H1 (cell line): ENCODE results near the gene NT5C1A. TPM values are rescaled to one million over a fixed set of nuclear protein-coding genes. Genes with fewer than 3 reads are reported as not detected.

Experiments
- CTCF ChIA-PET: fragments of 300-600 bp; sonication (Branson Sonifier 250); formaldehyde crosslinking; loops from one replicate; lab custom pipeline; 2021; ENCODE audit not compliant: partially characterized antibody; lab: Charles Lee
- POLR2A ChIA-PET: fragments of 300-600 bp; sonication (Branson Sonifier 250); formaldehyde crosslinking; loops from one replicate; lab custom pipeline; 2021; ENCODE audit warnings: inconsistent platforms; ENCODE audit not compliant: partially characterized antibody; lab: Charles Lee
- DNase-seq, 2 experiments: peaks; one replicate each; pipeline versions ENCODE4 v3.0.0 to v3.0.0-alpha.2; 2010 to 2022; ENCODE audit warnings: low spot score in 2 of 2, low read depth in 1 of 2, mixed read lengths in 1 of 2
- FAIRE-seq: peaks from 2 replicates; lab custom pipeline; 2011; peaks lifted over from hg19 to GRCh38; lab: Jason Lieb, UNC
- H2AFZ ChIP-seq: 2 replicates; pipeline ENCODE4 v1.8.1; 2012; ENCODE audit warnings: low read length, inconsistent platforms
- H2AK5ac ChIP-seq: 2 replicates; pipeline ENCODE4 v1.6.1; 2013; ENCODE audit warnings: low read depth, low read length
- H2BK120ac ChIP-seq: replicated peaks from 2 replicates; pipeline ENCODE3; 2013; ENCODE audit warnings: low read depth, low read length, inconsistent platforms
- H2BK12ac ChIP-seq: 2 replicates; pipeline ENCODE4 v1.6.1; 2013; ENCODE audit warnings: low read depth, low read length
- H2BK15ac ChIP-seq: 2 replicates; pipeline ENCODE4 v1.6.1; 2013; ENCODE audit warnings: low read length
- H2BK20ac ChIP-seq: 2 replicates; pipeline ENCODE4 v1.6.1; 2013; ENCODE audit warnings: low read length
- H2BK5ac ChIP-seq: 2 replicates; pipeline ENCODE4 v1.6.1; 2013; ENCODE audit warnings: low read depth, low read length
- H3K14ac ChIP-seq: 2 replicates; pipeline ENCODE4 v1.6.1; 2013; ENCODE audit warnings: inconsistent platforms; ENCODE audit not compliant: insufficient read length
- H3K18ac ChIP-seq: 2 replicates; pipeline ENCODE4 v1.6.1; 2013; ENCODE audit warnings: low read length; ENCODE audit errors: extremely low read depth
- H3K23ac ChIP-seq: 2 replicates; pipeline ENCODE4 v1.6.1; 2013; ENCODE audit warnings: inconsistent platforms; ENCODE audit not compliant: insufficient read length
- H3K23me2 ChIP-seq: 2 replicates; pipeline ENCODE4 v1.6.1; 2013; ENCODE audit warnings: low read depth, low read length
- H3K27ac ChIP-seq: 2 replicates; pipeline ENCODE4 v1.6.1; 2011; ENCODE audit warnings: low read depth, low read length, inconsistent platforms
- H3K27me3 ChIP-seq, 4 experiments: replicated peaks in 1 of 4; 1 replicate in 1 of 4; 2 replicates in 3 of 4; pipeline versions ENCODE4 v1.6.1 to v1.8.1; 2011 to 2013; ENCODE audit warnings: low read length in 3 of 4, mild to moderate bottlenecking in 3 of 4, inconsistent platforms in 2 of 4, mixed read lengths in 2 of 4, moderate library complexity in 1 of 4; ENCODE audit not compliant: control insufficient read depth in 3 of 4, insufficient read depth in 3 of 4; ENCODE audit errors: extremely low read depth in 1 of 4
- H3K36me3 ChIP-seq, 4 experiments: 2 replicates each; pipeline versions ENCODE4 v1.6.1 to v1.8.1; 2011 to 2013; ENCODE audit warnings: mild to moderate bottlenecking in 4 of 4, low read length in 3 of 4, moderate library complexity in 2 of 4, control low read depth in 1 of 4, inconsistent platforms in 1 of 4; ENCODE audit not compliant: insufficient read depth in 4 of 4, control insufficient read depth in 2 of 4
- H3K4ac ChIP-seq: replicated peaks from 2 replicates; pipeline ENCODE3; 2013; ENCODE audit warnings: low read length, low read depth, mixed read lengths, inconsistent platforms; ENCODE audit not compliant: insufficient read length
- H3K4me1 ChIP-seq, 4 experiments: replicated peaks in 1 of 4; 1 replicate in 1 of 4; 2 replicates in 3 of 4; pipeline versions ENCODE4 v1.6.1 to v1.8.1; 2011 to 2013; ENCODE audit warnings: low read length in 3 of 4, inconsistent platforms in 2 of 4, mixed read lengths in 1 of 4; ENCODE audit not compliant: insufficient read depth in 4 of 4, control insufficient read depth in 3 of 4
- H3K4me2 ChIP-seq, 2 experiments: 2 replicates each; pipeline versions ENCODE4 v1.6.1 to v1.8.1; 2011 to 2013; ENCODE audit warnings: low read depth in 2 of 2, low read length in 2 of 2, control low read depth in 1 of 2, inconsistent platforms in 1 of 2, mild to moderate bottlenecking in 1 of 2; ENCODE audit not compliant: insufficient read depth in 1 of 2
- H3K4me3 ChIP-seq, 4 experiments: fragments of 200-600, 300-600 bp in 1 of 4; sonication (generic), shearing (Covaris generic), sonication (Bioruptor Twin) in 1 of 4; 2 replicates each; pipeline versions ENCODE4 v1.5.1 to v1.8.1; 2011 to 2016; ENCODE audit warnings: low read length in 4 of 4, low read depth in 3 of 4, control low read depth in 2 of 4, inconsistent platforms in 2 of 4, mild to moderate bottlenecking in 2 of 4, mixed read lengths in 1 of 4, moderate library complexity in 1 of 4; ENCODE audit not compliant: insufficient read depth in 2 of 4; ENCODE audit errors: extremely low read depth in 1 of 4
- H3K56ac ChIP-seq: replicated peaks from 2 replicates; pipeline ENCODE3; 2013; ENCODE audit warnings: low read depth, mild to moderate bottlenecking, mixed read lengths, low read length, inconsistent platforms; ENCODE audit not compliant: insufficient read length
- H3K79me1 ChIP-seq: 2 replicates; pipeline ENCODE4 v1.6.1; 2013; ENCODE audit warnings: low read depth, low read length, control low read depth
- H3K79me2 ChIP-seq, 2 experiments: 2 replicates each; pipeline versions ENCODE4 v1.6.1 to v1.8.1; 2012 to 2013; ENCODE audit warnings: low read length in 2 of 2, mild to moderate bottlenecking in 2 of 2, inconsistent platforms in 1 of 2; ENCODE audit not compliant: insufficient read depth in 2 of 2, control insufficient read depth in 1 of 2
- H3K9ac ChIP-seq, 4 experiments: replicated peaks in 1 of 4; 1 replicate in 1 of 4; 2 replicates in 3 of 4; pipeline versions ENCODE4 v1.6.1 to v1.8.1; 2011 to 2013; ENCODE audit warnings: low read depth in 3 of 4, low read length in 3 of 4, control low read depth in 2 of 4, mild to moderate bottlenecking in 2 of 4, moderate library complexity in 2 of 4, inconsistent platforms in 1 of 4; ENCODE audit errors: extremely low read depth in 1 of 4
- H3K9me3 ChIP-seq, 2 experiments: 2 replicates each; pipeline versions ENCODE4 v1.6.1 to v1.8.1; 2012 to 2013; ENCODE audit warnings: mild to moderate bottlenecking in 2 of 2, moderate library complexity in 2 of 2, control low read depth in 1 of 2, inconsistent platforms in 1 of 2, low read depth in 1 of 2, low read length in 1 of 2, mixed read lengths in 1 of 2; ENCODE audit not compliant: insufficient read depth in 2 of 2
- H4K20me1 ChIP-seq, 2 experiments: replicated peaks in 1 of 2; 2 replicates each; pipeline versions ENCODE3 to v1.8.1; 2011 to 2013; ENCODE audit warnings: inconsistent platforms in 2 of 2, low read length in 2 of 2, mild to moderate bottlenecking in 1 of 2; ENCODE audit not compliant: insufficient read depth in 2 of 2, control insufficient read depth in 1 of 2
- H4K5ac ChIP-seq: 2 replicates; pipeline ENCODE4 v1.6.1; 2013; ENCODE audit warnings: low read length, low read depth, mixed read lengths, inconsistent platforms; ENCODE audit not compliant: insufficient read length
- H4K8ac ChIP-seq: 2 replicates; pipeline ENCODE4 v1.8.0; 2013; ENCODE audit warnings: mild to moderate bottlenecking, moderate library complexity, low read length, inconsistent platforms; ENCODE audit not compliant: insufficient read depth; ENCODE audit errors: extremely low read depth
- H4K91ac ChIP-seq: replicated peaks from 2 replicates; pipeline ENCODE3; 2013; ENCODE audit warnings: low read length, mixed read lengths, inconsistent platforms; ENCODE audit not compliant: insufficient read length
- CBX8 ChIP-seq: fragments of 300-800, 300-1000 bp; sonication (generic); IDR thresholded peaks from 2 replicates; pipeline ENCODE4 v1.7.1; 2016; ENCODE audit warnings: low read depth, low read length, borderline replicate concordance
- CEBPB ChIP-seq: IDR thresholded peaks from 2 replicates; pipeline ENCODE4 v1.6.1; 2012; ENCODE audit warnings: low read depth, low read length
- FOSL1 ChIP-seq: IDR thresholded peaks from 2 replicates; pipeline ENCODE4 v1.6.1; 2011; ENCODE audit warnings: mild to moderate bottlenecking, low read depth, low read length, moderate library complexity; ENCODE audit not compliant: insufficient read depth
- KDM4A ChIP-seq: IDR thresholded peaks from one replicate; pipeline ENCODE4 v1.7.1; 2012; ENCODE audit warnings: low read depth, mild to moderate bottlenecking, moderate library complexity, low read length, inconsistent platforms; ENCODE audit not compliant: severe bottlenecking
- KDM5A ChIP-seq: fragments of 200-600 bp; IDR thresholded peaks from 2 replicates; pipeline ENCODE4 v1.7.1; 2012; ENCODE audit warnings: mild to moderate bottlenecking, low read length, inconsistent platforms, mixed read lengths
- POLR2AphosphoS5 ChIP-seq: IDR thresholded peaks from 2 replicates; pipeline ENCODE4 v1.6.1; 2011; ENCODE audit warnings: low read depth, low read length
- RAD21 ChIP-seq, 2 experiments: IDR thresholded peaks in 1 of 2; conservative IDR thresholded peaks in 1 of 2; 2 replicates each; pipeline ENCODE4 v1.6.1; 2011; ENCODE audit warnings: low read depth in 2 of 2, low read length in 2 of 2, improper control_type of control experiment in 1 of 2, inconsistent platforms in 1 of 2, mild to moderate bottlenecking in 1 of 2, moderate library complexity in 1 of 2
- RNF2 ChIP-seq: fragments of 200-900, 300-1000 bp; sonication (generic); IDR thresholded peaks from 2 replicates; pipeline ENCODE4 v1.7.1; 2016; ENCODE audit warnings: borderline replicate concordance, low read depth, mild to moderate bottlenecking, antibody characterized with exemption, low read length; ENCODE audit not compliant: poor library complexity, severe bottlenecking; ENCODE audit errors: missing control alignments
- SP4 ChIP-seq: IDR thresholded peaks from 2 replicates; pipeline ENCODE4 v1.6.1; 2012; ENCODE audit warnings: low read length, inconsistent platforms
- TBP ChIP-seq: IDR thresholded peaks from 2 replicates; pipeline ENCODE4 v1.6.1; 2011; ENCODE audit warnings: low read depth, low read length, improper control_type of control experiment
- WGBS, 2 experiments: shearing (Covaris generic) in 1 of 2; methylation state at CpG; one replicate each; pipeline versions ENCODE4 v1.1.6 to v1.1.7; 2013 to 2015; ENCODE audit warnings: low lambda C conversion rate in 2 of 2, mixed read lengths in 2 of 2, inconsistent platforms in 1 of 2, low coverage in 1 of 2, missing lambda C conversion rate in 1 of 2; ENCODE audit not compliant: insufficient replicate concordance in 2 of 2, insufficient coverage in 1 of 2, insufficient read length in 1 of 2; ENCODE audit errors: extremely low coverage in 1 of 2, missing lambda C conversion rate in 1 of 2; 5-methylcytosine and 5-hydroxymethylcytosine counted together
- polyA plus RNA-seq, 7 experiments: library from polyadenylated mRNA; depleted of rRNA in 3 of 7; stranded (reverse) in 5 of 7; unstranded in 2 of 7; fragments of >200 nt in 5 of 7; fragments of 200-250 nt in 2 of 7; gene quantifications; 1 replicate in 5 of 7; 2 replicates in 1 of 7; 4 replicates in 1 of 7; pipeline versions ENCODE4 v1.2.1 to v1.2.3, GENCODE V29; 2011 to 2013; ENCODE audit warnings: missing spikeins in 2 of 7, mixed read lengths in 2 of 7
- total RNA-seq: library from RNA; stranded (reverse); fragmentation: NEBNext Ultra II Directional; extraction: Animal tissue kit (Norgen Biotek cat#: 25700); gene quantifications from 2 replicates; pipeline ENCODE4 v1.2.1, GENCODE V29; 2021

The NT5C1A gene
- total and polyA plus RNA-seq, 2 of the 8 experiments (the other 6 are each of a cell fraction or from before 2014, with no cell fraction given) = not detected

DNA sequence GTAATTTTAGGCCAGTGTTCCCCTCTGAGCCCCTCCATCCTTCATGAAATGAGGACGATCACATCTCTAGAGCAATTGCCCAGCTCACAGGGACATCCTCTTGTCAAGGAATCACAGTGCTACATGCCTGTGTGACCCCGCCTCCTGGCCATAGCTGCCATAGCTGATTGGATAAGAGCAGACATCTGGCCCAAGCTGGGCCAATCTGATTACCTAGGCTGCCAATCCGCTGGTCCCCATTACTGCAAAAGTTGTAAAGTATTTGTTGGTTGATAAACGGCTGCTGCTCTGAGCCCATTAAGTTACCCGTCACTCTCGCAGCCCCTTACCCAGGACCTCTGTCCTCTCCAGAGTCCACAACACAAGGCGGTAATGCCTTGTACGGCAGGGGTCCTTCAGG lies 8.3 kb downstream of the NT5C1A start:
- peaks cover 0 to under 1% of the 10 kb centered on the region in 2 experiments for H4K20me1 ChIP-seq
- H3K4me3 ChIP-seq = no peak overlapping the region
- no peak overlapping the region for H3K18ac ChIP-seq
- ChIA-PET CTCF (interaction anchor here (0.9 to 17.8 kb wide), 4 partner anchors 9 to 57 kb away, joined by 3 to 278 read pairs (median 4); partner anchors contain the start of gene HEYL), POLR2A (interaction anchor here (0.6 to 1.0 kb wide), 2 partner anchors 10 to 195 kb away, joined by 3 read pairs; no protein-coding TSS in a partner anchor)
- H4K5ac ChIP-seq = no peak overlapping the region
- FAIRE-seq (no peak), DNase-seq (no peak)
- H4K8ac ChIP-seq = no peak overlapping the region
- no peaks in the 10 kb centered on the region for H3K23me2 ChIP-seq
- H3K9ac ChIP-seq = no peak overlapping the region
- no peak overlapping the region for H3K23ac ChIP-seq
- 81% methylated on average over 8 of the region's 8 CpGs; no CpG with 5 or more reads in 1 of the 2 experiments for WGBS, 2 experiments
- no peak overlapping the region for H2BK20ac ChIP-seq
- no peak overlapping the region for H2AK5ac ChIP-seq
- H3K4me1 ChIP-seq = no peaks in the 10 kb centered on the region
- no peak overlapping the region for H3K4me2 ChIP-seq
- H2BK12ac ChIP-seq = no peak overlapping the region
- no peak overlapping the region for H3K27ac ChIP-seq
- H3K36me3 ChIP-seq = no peaks in the 10 kb centered on the region
- TF ChIP-seq SP4 = no peak
- no peak for TF ChIP-seq POLR2AphosphoS5
- no peak for TF ChIP-seq FOSL1
- TF ChIP-seq RAD21 (IDR thresholded peaks at IDR 0.05 in 1 of 2, conservative IDR thresholded peaks at IDR 0.05 in 1 of 2; ENCODE audit: low read depth in 2 of 2, low read length in 2 of 2) = no peak
- no peak for TF ChIP-seq RNF2
- TF ChIP-seq CEBPB = no peak
- no peak for TF ChIP-seq CBX8
- no peak for TF ChIP-seq KDM5A
- no peak for TF ChIP-seq KDM4A
- TF ChIP-seq TBP = no peak
- no peak overlapping the region for H2BK120ac ChIP-seq
- H2BK15ac ChIP-seq = no peak overlapping the region
- peaks cover 10 to 69% (median 42%) of the 10 kb centered on the region in 4 experiments for H3K27me3 ChIP-seq
- H3K79me2 ChIP-seq = no peaks in the 10 kb centered on the region
- H3K56ac ChIP-seq = no peak overlapping the region
- no peak overlapping the region for H2AFZ ChIP-seq
- no peak overlapping the region for H4K91ac ChIP-seq
- no peak overlapping the region for H3K14ac ChIP-seq
- no peak overlapping the region for H2BK5ac ChIP-seq
- H3K9me3 ChIP-seq = no peaks in the 10 kb centered on the region
- H3K79me1 ChIP-seq = no peaks in the 10 kb centered on the region
- H3K4ac ChIP-seq = no peak overlapping the region
